Spleen (tissue), 11 donors: ENCODE data around the gene ATP10D. TPM values are rescaled to one million over a fixed set of nuclear protein-coding genes. Genes with fewer than 3 reads are reported as not detected.

ENCODE experiments used
- DNase-seq: peaks from one replicate; pipeline ENCODE4 v3.0.0-alpha.2; 2020
- H3K27ac ChIP-seq, 8 donors: fragments of 200-600 bp; sonication (generic) in 7 of 8; 1 replicate in 4 of 8; 2 replicates in 4 of 8; pipeline versions ENCODE4 v1.5.0 to v1.8.0; 2016 to 2021; ENCODE audit warnings: inconsistent platforms in 4 of 8, mild to moderate bottlenecking in 4 of 8, moderate library complexity in 1 of 8
- H3K27me3 ChIP-seq, 7 donors: fragments of 200-600 bp; sonication (generic) in 6 of 7; replicated peaks in 1 of 7; 1 replicate in 4 of 7; 2 replicates in 3 of 7; pipeline versions ENCODE4 v1.5.0 to v1.8.0; 2016 to 2021; ENCODE audit warnings: inconsistent platforms in 3 of 7, mild to moderate bottlenecking in 1 of 7
- H3K36me3 ChIP-seq, 6 donors: fragments of 200-600 bp; sonication (generic) in 5 of 6; 1 replicate in 4 of 6; 2 replicates in 2 of 6; pipeline versions ENCODE4 v1.5.0 to v1.8.0; 2016 to 2021; ENCODE audit warnings: inconsistent platforms in 2 of 6
- H3K4me1 ChIP-seq, 6 donors: fragments of 200-600 bp; sonication (generic) in 5 of 6; 1 replicate in 3 of 6; 2 replicates in 3 of 6; pipeline versions ENCODE4 v1.5.0 to v1.8.0; 2016 to 2021; ENCODE audit warnings: inconsistent platforms in 3 of 6
- H3K4me3 ChIP-seq, 8 donors: fragments of 200-600 bp; sonication (generic) in 7 of 8; 1 replicate in 4 of 8; 2 replicates in 4 of 8; pipeline versions ENCODE4 v1.5.0 to v1.8.0; 2016 to 2021; ENCODE audit warnings: inconsistent platforms in 4 of 8, mild to moderate bottlenecking in 4 of 8, moderate library complexity in 2 of 8
- H3K9me3 ChIP-seq, 8 donors: fragments of 200-600 bp; sonication (generic) in 7 of 8; 1 replicate in 4 of 8; 2 replicates in 4 of 8; pipeline versions ENCODE4 v1.5.0 to v1.8.0; 2016 to 2021; ENCODE audit warnings: inconsistent platforms in 4 of 8
- POLR2A ChIP-seq, 3 donors: fragments of 450-650 bp; IDR thresholded peaks; one replicate each; pipeline ENCODE4 v1.5.1; 2017; ENCODE audit warnings: antibody characterized with exemption in 3 of 3, mild to moderate bottlenecking in 1 of 3
- POLR2AphosphoS5 ChIP-seq, 3 donors: sonication (generic); formaldehyde crosslinking; IDR thresholded peaks; one replicate each; pipeline ENCODE4 v1.5.1; 2017; ENCODE audit warnings: antibody characterized with exemption in 3 of 3
- WGBS, 5 donors: extraction: QIAGEN DNeasy Blood & Tissue Kit in 3 of 5; methylation state at CpG; one replicate each; pipeline versions ENCODE4 v1.1.5 to v1.1.7; 2013 to 2018; 5-methylcytosine and 5-hydroxymethylcytosine counted together
- intact Hi-C: fragments of 100-400 bp; cut with DNase I; formaldehyde crosslinking; loops from one replicate; pipeline ENCODE4 v1.15.0; 2023; ENCODE audit warnings: low total_unique reads
- polyA plus RNA-seq, 3 donors: library from polyadenylated mRNA; stranded (reverse); fragments of 200-250 nt; gene quantifications; one replicate each; pipeline ENCODE4 v1.2.1, GENCODE V29; 2013
- total RNA-seq, 7 donors: library from RNA; depleted of rRNA in 3 of 7; stranded (reverse); fragments of >200 nt in 3 of 7; fragmentation: NEBNext Ultra II Directional in 4 of 7; extraction: Animal tissue kit (Norgen Biotek cat#: 25700) in 4 of 7; gene quantifications; one replicate each; pipeline versions ENCODE4 v1.1.0 to v1.2.1, GENCODE V29; 2016 to 2021
- TF ChIP-seq, protein P1 (sequence below), 11 experiments: fragments of 200-600 bp in 7 of 11; fragments of 450-650 bp in 4 of 11; sonication (generic) in 4 of 11; IDR thresholded peaks in 8 of 11; conservative IDR thresholded peaks in 3 of 11; 1 replicate in 7 of 11; 2 replicates in 4 of 11; pipeline versions ENCODE4 v1.4.0 to v1.8.0; 2016 to 2021; ENCODE audit warnings: antibody characterized with exemption in 11 of 11, inconsistent platforms in 4 of 11, mild to moderate bottlenecking in 1 of 11
- donor health status: healthy with polysubstance abuse.
- donor health status: DM: no; HTN: no; CAD: no; lungs with moderate emphysema.
- donor health status: DM: no; HTN: no; CAD: no.
- donor health status: Bipolar disorder and iron deficiency.
- donor health status: healthy.
- donor health status: DM: no; HTN: no; CAD: no.
- donor health status: DM: yes; HTN: yes; CAD: no.

Gene ATP10D
- total and polyA plus RNA-seq, 10 donors: 4.6 to 79.1 (median 51.2) TPM

DNA sequence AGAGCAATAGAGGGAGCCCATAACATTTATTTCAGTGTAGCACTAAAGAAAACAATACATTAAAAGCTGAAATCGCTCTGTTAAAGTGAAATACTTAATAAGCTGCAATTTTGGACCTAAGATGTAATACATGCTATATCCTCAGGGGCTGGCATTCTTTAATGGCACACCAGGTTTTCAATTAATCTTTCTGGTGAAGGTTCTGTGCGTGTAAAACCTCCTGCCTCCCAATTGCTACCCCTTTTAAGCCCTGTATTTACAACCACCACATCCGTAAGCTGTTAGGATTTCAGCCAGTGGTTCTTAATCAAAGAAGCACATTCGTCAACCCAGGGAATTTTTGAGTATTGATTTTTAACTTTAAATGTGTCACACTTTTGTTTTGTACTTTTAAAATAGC, 14.0 kb upstream of the ATP10D start:
- H3K36me3 ChIP-seq: no peaks in the 10 kb centered on the region
- no peaks in the 10 kb centered on the region for H3K4me1 ChIP-seq
- TF ChIP-seq, protein P1, sequence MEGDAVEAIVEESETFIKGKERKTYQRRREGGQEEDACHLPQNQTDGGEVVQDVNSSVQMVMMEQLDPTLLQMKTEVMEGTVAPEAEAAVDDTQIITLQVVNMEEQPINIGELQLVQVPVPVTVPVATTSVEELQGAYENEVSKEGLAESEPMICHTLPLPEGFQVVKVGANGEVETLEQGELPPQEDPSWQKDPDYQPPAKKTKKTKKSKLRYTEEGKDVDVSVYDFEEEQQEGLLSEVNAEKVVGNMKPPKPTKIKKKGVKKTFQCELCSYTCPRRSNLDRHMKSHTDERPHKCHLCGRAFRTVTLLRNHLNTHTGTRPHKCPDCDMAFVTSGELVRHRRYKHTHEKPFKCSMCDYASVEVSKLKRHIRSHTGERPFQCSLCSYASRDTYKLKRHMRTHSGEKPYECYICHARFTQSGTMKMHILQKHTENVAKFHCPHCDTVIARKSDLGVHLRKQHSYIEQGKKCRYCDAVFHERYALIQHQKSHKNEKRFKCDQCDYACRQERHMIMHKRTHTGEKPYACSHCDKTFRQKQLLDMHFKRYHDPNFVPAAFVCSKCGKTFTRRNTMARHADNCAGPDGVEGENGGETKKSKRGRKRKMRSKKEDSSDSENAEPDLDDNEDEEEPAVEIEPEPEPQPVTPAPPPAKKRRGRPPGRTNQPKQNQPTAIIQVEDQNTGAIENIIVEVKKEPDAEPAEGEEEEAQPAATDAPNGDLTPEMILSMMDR (IDR thresholded peaks at IDR 0.05 in 8 of 11, conservative IDR thresholded peaks at IDR 0.05 in 3 of 11): no peak
- no peak for TF ChIP-seq POLR2AphosphoS5 (IDR thresholded peaks at IDR 0.05)
- TF ChIP-seq POLR2A (IDR thresholded peaks at IDR 0.05): no peak
- no peak for DNase-seq
- H3K27ac ChIP-seq: no peak overlapping the region
- H3K4me3 ChIP-seq: no peak overlapping the region
- H3K27me3 ChIP-seq: no peaks in the 10 kb centered on the region
- intact Hi-C loops: no loop called here
- no peaks in the 10 kb centered on the region for H3K9me3 ChIP-seq
- WGBS, 5 donors: 58 to 69% (median 67%) methylated on average over 4 of the region's 4 CpGs

DNA sequence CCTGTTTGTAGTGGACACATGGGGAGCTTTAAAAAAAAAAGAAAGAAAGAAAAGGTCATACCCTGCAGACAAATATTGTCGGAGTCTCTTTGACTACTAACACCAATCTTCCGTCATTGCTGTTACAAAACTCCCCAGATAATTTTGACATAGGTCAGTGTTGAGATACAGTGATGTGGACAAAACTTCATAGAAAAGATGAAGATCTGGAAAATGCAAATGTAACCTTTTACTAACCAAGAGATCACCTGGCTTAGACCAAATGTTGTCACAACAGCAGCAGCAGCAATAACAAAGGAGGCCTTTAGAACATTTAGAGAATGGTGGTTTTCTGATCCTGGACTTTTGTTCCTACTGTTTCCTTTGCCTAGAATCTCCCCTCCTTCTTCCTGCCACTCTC, 13.5 kb upstream of the ATP10D start:
- TF ChIP-seq POLR2AphosphoS5 (IDR thresholded peaks at IDR 0.05) (no peak), POLR2A (IDR thresholded peaks at IDR 0.05) (no peak)
- TF ChIP-seq, protein P1 (IDR thresholded peaks at IDR 0.05 in 8 of 11, conservative IDR thresholded peaks at IDR 0.05 in 3 of 11): no peak
- 59 to 87% (median 68%) methylated on average over 2 of the region's 2 CpGs for WGBS, 5 donors
- H3K27ac ChIP-seq: no peak overlapping the region

DNA sequence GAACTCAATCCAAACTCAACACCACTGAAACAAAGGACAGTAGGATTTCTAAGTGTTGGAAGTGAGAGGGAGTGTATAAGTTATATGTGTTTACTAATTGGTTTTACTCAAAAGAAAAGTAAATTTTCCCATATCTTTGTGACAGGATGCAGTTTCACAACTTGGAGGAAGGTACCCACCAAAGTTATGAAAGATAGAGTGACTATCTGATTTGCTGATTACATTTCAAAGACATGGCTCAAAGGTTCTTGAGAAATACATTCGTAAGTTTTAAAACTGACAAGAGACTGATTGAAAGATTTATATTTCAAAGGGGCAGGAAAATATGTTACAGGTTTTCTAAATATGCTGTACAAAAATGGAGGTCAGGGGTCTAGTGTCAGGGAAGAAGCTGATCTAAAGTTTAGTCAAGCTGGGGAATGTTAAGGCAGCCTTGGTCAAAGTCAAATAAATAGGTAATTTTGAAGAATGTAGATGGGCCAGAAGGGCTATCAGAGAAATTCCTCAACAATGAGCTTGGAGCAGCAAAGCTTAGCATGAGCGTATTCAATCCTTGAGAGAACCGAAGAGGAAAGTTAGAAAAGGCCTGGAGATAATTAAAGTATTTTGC, 11.8 kb upstream of the ATP10D start:
- WGBS, 5 donors: 79 to 92% (median 88%) methylated on average over 3 of the region's 3 CpGs
- Histone ChIP-seq H3K4me3 (no peak overlapping the region), H3K36me3 (no peaks in the 10 kb centered on the region), H3K27me3 (no peaks in the 10 kb centered on the region), H3K9me3 (no peaks in the 10 kb centered on the region), H3K27ac (no peak overlapping the region), H3K4me1 (no peaks in the 10 kb centered on the region)
- intact Hi-C loops: no loop called here
- no peak for DNase-seq
- no peak for TF ChIP-seq POLR2AphosphoS5 (IDR thresholded peaks at IDR 0.05)
- TF ChIP-seq, protein P1 (IDR thresholded peaks at IDR 0.05 in 8 of 11, conservative IDR thresholded peaks at IDR 0.05 in 3 of 11): no peak
- TF ChIP-seq POLR2A (IDR thresholded peaks at IDR 0.05): no peak

More for the DNA sequence above, 13.5 kb upstream of the ATP10D start:
- intact Hi-C loops: no loop called here
- Histone ChIP-seq H3K36me3 (no peaks in the 10 kb centered on the region), H3K4me1 (no peaks in the 10 kb centered on the region), H3K4me3 (no peak overlapping the region), H3K9me3 (no peaks in the 10 kb centered on the region), H3K27me3 (no peaks in the 10 kb centered on the region)
- no peak for DNase-seq

DNA sequence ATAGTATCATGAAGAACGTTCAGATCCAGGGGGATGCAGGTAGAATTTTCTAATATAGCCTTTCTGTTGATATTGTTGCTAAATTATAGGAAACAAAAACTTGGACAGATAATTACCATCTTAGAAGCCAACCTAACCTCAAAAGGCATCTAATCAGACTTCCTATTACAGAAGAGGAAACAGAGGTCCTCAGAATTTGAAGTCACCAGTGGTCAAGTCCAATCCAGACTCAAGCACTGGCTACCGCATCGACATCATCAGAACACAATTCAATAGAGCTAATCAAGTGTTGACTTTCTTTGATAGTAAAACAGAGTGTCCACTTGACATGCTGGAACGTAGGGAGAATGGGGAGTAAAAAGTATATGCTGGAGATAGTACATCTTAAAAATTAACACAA, 10.3 kb upstream of the ATP10D start:
- H3K4me3 ChIP-seq: no peak overlapping the region
- 83 to 91% (median 85%) methylated on average over 4 of the region's 4 CpGs for WGBS, 5 donors

More for the DNA sequence above, 10.3 kb upstream of the ATP10D start:
- Histone ChIP-seq H3K27me3 (no peaks in the 10 kb centered on the region), H3K4me1 (no peaks in the 10 kb centered on the region), H3K36me3 (no peaks in the 10 kb centered on the region), H3K9me3 (no peaks in the 10 kb centered on the region), H3K27ac (no peak overlapping the region)
- TF ChIP-seq, protein P1 (IDR thresholded peaks at IDR 0.05 in 8 of 11, conservative IDR thresholded peaks at IDR 0.05 in 3 of 11): no peak
- no peak for TF ChIP-seq POLR2A (IDR thresholded peaks at IDR 0.05)
- TF ChIP-seq POLR2AphosphoS5 (IDR thresholded peaks at IDR 0.05): no peak
- DNase-seq: no peak
- intact Hi-C loops: no loop called here
